Retinal pigment epithelial cell (primary cell): ENCODE data around the gene FBXL4.

Experiments used
- DNase-seq: peaks from one replicate; pipeline ENCODE4 v3.0.0-alpha.2; 2010; ENCODE audit warnings: low read depth
- H3K4me3 ChIP-seq: 2 replicates; pipeline ENCODE4 v1.5.1; 2011; ENCODE audit warnings: mild to moderate bottlenecking, low read length, control low read depth, moderate library complexity
- TF ChIP-seq, protein P1 (sequence below): conservative IDR thresholded peaks from 2 replicates; pipeline ENCODE4 v1.5.1; 2011; ENCODE audit warnings: low read depth, low read length, control low read depth, inconsistent platforms

Gene FBXL4

GRCh38 chr6:98980819-98981218 lies 33.1 kb upstream of the FBXL4 start:
- no peak overlapping the region for H3K4me3 ChIP-seq
- no peak for DNase-seq
- TF ChIP-seq, protein P1, sequence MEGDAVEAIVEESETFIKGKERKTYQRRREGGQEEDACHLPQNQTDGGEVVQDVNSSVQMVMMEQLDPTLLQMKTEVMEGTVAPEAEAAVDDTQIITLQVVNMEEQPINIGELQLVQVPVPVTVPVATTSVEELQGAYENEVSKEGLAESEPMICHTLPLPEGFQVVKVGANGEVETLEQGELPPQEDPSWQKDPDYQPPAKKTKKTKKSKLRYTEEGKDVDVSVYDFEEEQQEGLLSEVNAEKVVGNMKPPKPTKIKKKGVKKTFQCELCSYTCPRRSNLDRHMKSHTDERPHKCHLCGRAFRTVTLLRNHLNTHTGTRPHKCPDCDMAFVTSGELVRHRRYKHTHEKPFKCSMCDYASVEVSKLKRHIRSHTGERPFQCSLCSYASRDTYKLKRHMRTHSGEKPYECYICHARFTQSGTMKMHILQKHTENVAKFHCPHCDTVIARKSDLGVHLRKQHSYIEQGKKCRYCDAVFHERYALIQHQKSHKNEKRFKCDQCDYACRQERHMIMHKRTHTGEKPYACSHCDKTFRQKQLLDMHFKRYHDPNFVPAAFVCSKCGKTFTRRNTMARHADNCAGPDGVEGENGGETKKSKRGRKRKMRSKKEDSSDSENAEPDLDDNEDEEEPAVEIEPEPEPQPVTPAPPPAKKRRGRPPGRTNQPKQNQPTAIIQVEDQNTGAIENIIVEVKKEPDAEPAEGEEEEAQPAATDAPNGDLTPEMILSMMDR, result peak; percentile 8

DNA sequence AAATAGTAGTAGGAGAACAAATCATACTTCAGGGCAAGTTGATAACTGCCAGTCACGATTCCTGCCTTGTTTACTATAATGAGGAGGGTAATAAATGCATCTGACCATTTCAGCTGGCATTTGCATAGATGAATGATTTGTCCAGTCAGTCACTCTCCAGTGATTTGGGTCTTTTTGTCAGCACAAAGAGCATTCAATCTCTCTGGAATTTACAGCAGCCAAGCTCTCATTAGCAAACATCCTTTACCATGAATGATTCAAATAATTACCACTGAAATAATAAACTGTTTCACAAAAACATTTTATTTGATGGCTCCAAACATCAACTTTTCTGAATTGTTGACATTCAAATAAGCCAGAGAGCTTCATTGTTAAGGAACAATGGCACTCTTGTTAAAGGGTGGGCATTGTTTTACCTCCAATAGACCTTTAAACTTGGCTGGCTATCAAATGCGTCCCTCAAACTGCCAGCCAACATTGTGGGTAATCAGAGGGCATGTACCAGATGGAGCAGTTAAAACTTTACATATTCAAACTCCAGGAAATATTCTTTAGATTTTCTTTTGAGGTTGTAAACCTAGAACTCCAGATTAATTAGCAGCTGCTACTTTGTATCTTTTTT lies 30.0 kb upstream of the FBXL4 start:
- no peak overlapping the region for H3K4me3 ChIP-seq
- peak; percentile 30 for DNase-seq
- TF ChIP-seq, protein P1, result no peak

DNA sequence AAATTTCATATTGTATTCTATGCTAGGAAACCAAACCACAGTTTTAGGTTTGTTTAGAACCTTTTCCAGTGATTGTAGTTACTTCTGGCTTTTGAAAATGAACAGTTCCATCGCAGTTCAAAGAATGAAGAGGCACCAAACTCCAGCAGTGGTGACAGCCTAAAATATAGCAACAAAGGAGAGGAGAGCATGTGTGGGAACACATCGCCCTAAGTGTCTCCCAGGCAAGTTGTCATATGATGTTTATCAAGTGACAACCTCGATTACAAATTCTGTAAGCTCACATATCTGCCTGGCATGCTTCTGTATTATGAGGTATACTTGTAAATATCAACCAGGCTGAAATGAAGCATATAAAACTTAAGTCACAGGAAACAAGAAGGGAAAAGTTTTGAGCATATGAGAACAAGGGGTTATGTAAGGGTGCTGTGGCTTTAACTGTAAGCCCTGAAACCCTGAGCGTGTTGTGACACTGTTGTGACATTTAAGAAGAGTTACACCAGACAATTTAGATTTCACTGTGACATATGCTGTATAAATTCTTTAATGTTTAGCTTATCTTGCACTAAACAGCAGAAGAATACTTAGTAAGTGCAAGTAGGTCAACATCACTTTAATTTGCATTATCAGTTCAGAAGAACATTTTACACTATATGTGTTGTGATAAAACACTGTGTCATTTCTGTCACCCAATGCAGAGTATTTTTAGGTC lies 29.1 kb upstream of the FBXL4 start:
- no peak overlapping the region for H3K4me3 ChIP-seq
- DNase-seq, result no peak
- TF ChIP-seq, protein P1, result no peak

DNA sequence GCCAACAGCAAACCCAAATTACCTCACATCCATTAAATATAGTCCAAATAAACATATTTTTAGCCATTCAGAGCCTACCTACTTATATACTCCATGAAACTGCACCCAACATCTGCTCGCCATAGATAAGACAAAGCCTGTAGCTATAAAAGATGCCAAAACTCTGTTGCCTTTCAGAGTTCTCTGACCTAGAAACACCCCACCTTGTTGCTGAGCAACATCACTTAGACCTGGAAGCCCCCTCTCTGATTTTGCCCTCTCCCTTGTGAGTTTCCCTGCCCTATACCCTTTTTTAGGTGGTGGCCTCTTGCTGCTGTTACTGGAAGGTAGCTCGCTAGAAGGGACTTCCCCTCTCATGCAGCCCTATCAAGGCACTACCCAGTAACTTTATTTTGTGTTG lies 27.7 kb upstream of the FBXL4 start:
- TF ChIP-seq, protein P1, result no peak
- H3K4me3 ChIP-seq, result no peak overlapping the region

GRCh38 chr6:98974309-98974708 lies 26.6 kb upstream of the FBXL4 start:
- no peak for DNase-seq
- no peak overlapping the region for H3K4me3 ChIP-seq
- TF ChIP-seq, protein P1, result no peak

More for the DNA sequence above, 27.7 kb upstream of the FBXL4 start:
- no peak for DNase-seq

DNA sequence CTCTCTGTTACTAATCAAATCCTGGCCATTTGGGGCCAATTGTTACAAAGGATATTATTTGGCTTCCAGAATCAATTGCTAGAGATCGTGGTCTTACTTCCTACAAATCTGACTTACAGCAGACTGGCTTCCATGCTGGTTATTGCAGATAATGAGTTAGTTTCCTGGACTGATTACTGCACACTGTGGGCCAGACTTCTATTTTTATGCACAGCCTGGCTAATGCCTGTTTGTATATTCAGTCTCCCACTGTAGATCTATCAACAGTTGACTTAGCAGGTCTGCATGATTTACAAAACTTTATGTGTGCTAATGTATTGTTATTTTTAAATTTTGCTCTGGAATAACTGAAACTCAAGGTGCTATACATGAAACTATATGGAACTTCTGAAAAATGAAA lies 25.8 kb upstream of the FBXL4 start:
- TF ChIP-seq, protein P1, result no peak
- no peak for DNase-seq
- H3K4me3 ChIP-seq, result no peak overlapping the region

- no peak for DNase-seq
- TF ChIP-seq, protein P1, result no peak
- H3K4me3 ChIP-seq, result no peak overlapping the region
Observed at GRCh38 chr6:98971303-98971702, 23.6 kb upstream of the FBXL4 start.
